DND-41 (cell line): ENCODE data around the gene KCNB1.

Experiments used
- ATAC-seq: fragments of 200-7000 bp; cut with Tn5 transposase; 3 replicates; pipeline ENCODE4 v1.9.1; 2021; ENCODE audit warnings: low read depth; ENCODE audit not compliant: insufficient read depth
- DNase-seq: peaks from one replicate; pipeline ENCODE4 v3.0.0-alpha.2; 2020
- H2AFZ ChIP-seq: 2 replicates; pipeline ENCODE4 v1.6.0; 2012; ENCODE audit warnings: low read depth, low read length
- H3K27ac ChIP-seq: 2 replicates; pipeline ENCODE4 v1.5.1; 2012; ENCODE audit warnings: low read length, inconsistent platforms
- H3K27me3 ChIP-seq: fragments of 200-600 bp; sonication (generic); 2 replicates; pipeline ENCODE4 v1.6.0; 2012; ENCODE audit warnings: low read length, mild to moderate bottlenecking, inconsistent platforms; ENCODE audit not compliant: insufficient read depth, poor library complexity
- H3K36me3 ChIP-seq: 2 replicates; pipeline ENCODE4 v1.5.1; 2012; ENCODE audit warnings: low read length, inconsistent platforms; ENCODE audit not compliant: insufficient read depth
- H3K4me1 ChIP-seq: 2 replicates; pipeline ENCODE4 v1.5.1; 2012; ENCODE audit warnings: mild to moderate bottlenecking, low read length; ENCODE audit not compliant: insufficient read depth
- H3K4me2 ChIP-seq: 2 replicates; pipeline ENCODE4 v1.6.0; 2012; ENCODE audit warnings: mild to moderate bottlenecking, moderate library complexity, low read length, inconsistent platforms; ENCODE audit not compliant: insufficient read depth
- H3K4me3 ChIP-seq, 2 experiments: fragments of 200-600 bp in 1 of 2; shearing (Covaris generic) in 1 of 2; 2 replicates each; pipeline ENCODE4 v1.5.1; 2012 to 2016; ENCODE audit warnings: inconsistent platforms in 2 of 2, low read length in 2 of 2, mild to moderate bottlenecking in 2 of 2, low read depth in 1 of 2, moderate library complexity in 1 of 2
- H3K79me2 ChIP-seq: 2 replicates; pipeline ENCODE4 v1.6.0; 2012; ENCODE audit warnings: low read length, inconsistent platforms; ENCODE audit not compliant: insufficient read depth
- H3K9ac ChIP-seq: 2 replicates; pipeline ENCODE4 v1.6.0; 2012; ENCODE audit warnings: low read depth, mild to moderate bottlenecking, inconsistent platforms, low read length, moderate library complexity
- H3K9me3 ChIP-seq: 2 replicates; pipeline ENCODE4 v1.5.1; 2012; ENCODE audit warnings: low read length, moderate library complexity, mild to moderate bottlenecking, inconsistent platforms; ENCODE audit not compliant: insufficient read depth, severe bottlenecking
- H4K20me1 ChIP-seq: 2 replicates; pipeline ENCODE4 v1.6.0; 2012; ENCODE audit warnings: low read length; ENCODE audit not compliant: insufficient read depth
- CTCF ChIP-seq: IDR thresholded peaks from 2 replicates; pipeline ENCODE4 v1.5.1; 2012; ENCODE audit warnings: borderline replicate concordance, low read length, moderate library complexity, mild to moderate bottlenecking; ENCODE audit not compliant: poor library complexity, severe bottlenecking; ENCODE audit errors: extremely low read depth
- EZH2 ChIP-seq: IDR thresholded peaks from 3 replicates; pipeline ENCODE4 v1.6.1; 2012; ENCODE audit warnings: borderline replicate concordance, low read depth, mild to moderate bottlenecking, moderate library complexity, low read length, inconsistent platforms; ENCODE audit not compliant: severe bottlenecking

Gene KCNB1

DNA sequence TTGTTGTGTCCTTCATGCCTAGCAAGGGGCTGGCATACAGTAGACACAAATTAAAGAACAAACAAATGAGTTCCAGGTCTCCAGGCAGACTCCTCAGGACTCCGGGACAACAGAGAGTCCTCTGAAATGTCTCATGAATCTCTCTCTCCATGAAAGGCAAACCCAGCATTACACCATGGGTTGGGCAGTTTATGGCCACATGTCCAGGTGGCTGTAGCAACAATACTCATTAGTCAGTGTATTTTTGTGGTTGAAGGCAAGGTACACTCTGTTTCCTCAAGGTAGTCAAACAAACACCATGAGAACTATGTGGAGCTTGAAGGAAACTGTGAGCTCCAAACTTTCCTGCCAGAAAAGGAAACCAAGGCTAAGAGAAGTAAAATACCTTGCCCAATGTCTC, 62.2 kb downstream of the KCNB1 start:
- H3K4me3 ChIP-seq, result no peak overlapping the region
- H2AFZ ChIP-seq, result no peak overlapping the region
- TF ChIP-seq CTCF (no peak), EZH2 (no peak)
- H3K4me1 ChIP-seq, result no peaks in the 10 kb centered on the region
- H4K20me1 ChIP-seq, result no peaks in the 10 kb centered on the region; the same call in 1 of the 2 replicates
- H3K9me3 ChIP-seq, result no peaks in the 10 kb centered on the region
- ATAC-seq, result no peak
- no peaks in the 10 kb centered on the region for H3K36me3 ChIP-seq
- H3K27ac ChIP-seq, result no peak overlapping the region
- no peak for DNase-seq
- H3K9ac ChIP-seq, result no peak overlapping the region
- H3K79me2 ChIP-seq, result no peaks in the 10 kb centered on the region
- no peak overlapping the region for H3K4me2 ChIP-seq
- H3K27me3 ChIP-seq, result peaks cover 29% of the 10 kb centered on the region

DNA sequence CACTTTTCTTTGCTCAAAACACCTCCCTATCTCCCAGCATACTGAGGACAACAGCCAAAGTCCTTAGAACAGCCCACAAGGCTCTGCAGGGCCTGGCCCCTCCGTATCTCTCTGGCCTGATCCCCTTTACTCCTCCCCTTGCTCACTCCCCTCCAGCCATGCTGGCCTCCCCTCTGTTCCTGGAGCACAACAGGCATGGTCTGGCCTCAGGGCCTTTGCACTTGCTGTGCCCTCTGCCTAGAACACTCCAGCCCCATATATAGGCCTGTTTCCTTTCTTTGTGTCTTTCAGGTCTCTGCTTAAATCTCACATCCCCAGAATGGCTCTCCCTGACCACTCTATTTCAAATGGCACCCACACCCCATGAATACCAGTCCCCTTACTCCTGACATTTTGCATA, 62.7 kb downstream of the KCNB1 start:
- Histone ChIP-seq H3K36me3 (no peaks in the 10 kb centered on the region), H3K4me2 (no peak overlapping the region), H3K9ac (no peak overlapping the region), H2AFZ (no peak overlapping the region), H3K27me3 (peaks cover 33% of the 10 kb centered on the region), H4K20me1 (no peaks in the 10 kb centered on the region; the same call in 1 of the 2 replicates), H3K4me1 (no peaks in the 10 kb centered on the region), H3K79me2 (no peaks in the 10 kb centered on the region), H3K4me3 (no peak overlapping the region), H3K27ac (no peak overlapping the region), H3K9me3 (no peaks in the 10 kb centered on the region)
- ATAC-seq (no peak), DNase-seq (no peak)
- TF ChIP-seq EZH2, result no peak
- no peak for TF ChIP-seq CTCF

DNA sequence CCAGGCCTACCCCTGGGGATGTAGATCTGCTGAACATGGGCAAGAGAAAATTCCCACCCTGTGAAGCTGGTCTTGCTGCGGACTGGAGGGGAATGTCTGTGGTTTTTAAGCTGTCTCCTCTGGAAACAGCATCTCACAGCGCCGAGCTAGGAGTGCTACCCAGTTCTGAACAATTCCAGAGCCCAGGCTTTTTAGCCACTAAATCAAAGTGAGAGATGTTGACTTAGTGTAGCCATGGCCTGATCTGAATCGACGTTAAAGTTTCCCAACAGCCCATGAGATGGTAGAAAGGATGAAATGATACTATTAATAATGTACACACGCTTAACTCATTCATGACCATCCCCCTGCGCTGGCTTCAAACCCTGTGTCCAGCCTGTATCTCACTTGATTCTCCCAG, 63.7 kb downstream of the KCNB1 start:
- no peak overlapping the region for H2AFZ ChIP-seq
- no peak overlapping the region for H3K4me3 ChIP-seq
- no peaks in the 10 kb centered on the region for H3K36me3 ChIP-seq
- no peaks in the 10 kb centered on the region for H3K9me3 ChIP-seq
- H3K4me1 ChIP-seq, result no peaks in the 10 kb centered on the region
- no peak overlapping the region for H3K9ac ChIP-seq
- H3K4me2 ChIP-seq, result no peak overlapping the region
- peaks cover 39% of the 10 kb centered on the region for H3K27me3 ChIP-seq
- ATAC-seq (no peak), DNase-seq (no peak)
- no peaks in the 10 kb centered on the region for H3K79me2 ChIP-seq
- H4K20me1 ChIP-seq, result no peaks in the 10 kb centered on the region; the same call in 1 of the 2 replicates
- H3K27ac ChIP-seq, result no peak overlapping the region
- TF ChIP-seq CTCF (no peak), EZH2 (no peak)
